Ovary (tissue), 9 donors: Measurements from ENCODE around the gene BMPER. TPM values are rescaled to one million over a fixed set of nuclear protein-coding genes. Genes with fewer than 3 reads are reported as not detected.

Source experiments
- DNase-seq, 5 donors: peaks; one replicate each; pipeline ENCODE4 v3.0.0-alpha.2; 2019 to 2020
- H3K27ac ChIP-seq, 2 donors: fragments of 200-600 bp; one replicate each; pipeline versions ENCODE4 v1.5.1 to v1.8.0; 2019 to 2022
- H3K27me3 ChIP-seq: fragments of 200-600 bp; one replicate; pipeline ENCODE4 v1.8.0; 2022
- H3K36me3 ChIP-seq: fragments of 200-600 bp; sonication (generic); one replicate; pipeline ENCODE4 v1.5.1; 2019
- H3K4me1 ChIP-seq: one replicate; pipeline ENCODE4 v1.8.1; 2013; ENCODE audit warnings: mild to moderate bottlenecking, moderate library complexity; ENCODE audit not compliant: insufficient read depth
- H3K4me3 ChIP-seq: fragments of 200-600 bp; sonication (generic); one replicate; pipeline ENCODE4 v1.5.1; 2017
- H3K9me3 ChIP-seq, 2 donors: fragments of 200-600 bp in 1 of 2; sonication (generic) in 1 of 2; one replicate each; pipeline versions ENCODE4 v1.5.1 to v1.8.1; 2013 to 2019; ENCODE audit warnings: mild to moderate bottlenecking in 1 of 2, moderate library complexity in 1 of 2
- EP300 ChIP-seq: sonication (generic); formaldehyde crosslinking; IDR thresholded peaks from one replicate; pipeline ENCODE4 v1.6.1; 2017; ENCODE audit warnings: antibody characterized with exemption
- POLR2A ChIP-seq: fragments of 450-650 bp; IDR thresholded peaks from one replicate; pipeline ENCODE4 v1.6.1; 2017; ENCODE audit warnings: antibody characterized with exemption, mild to moderate bottlenecking, moderate library complexity
- WGBS, 3 donors: extraction: QIAGEN DNeasy Blood & Tissue Kit in 1 of 3; methylation state at CpG; one replicate each; pipeline versions ENCODE4 v1.1.5 to v1.1.7; 2013 to 2017; 5-methylcytosine and 5-hydroxymethylcytosine counted together
- intact Hi-C, 4 donors: fragments of 100-400 bp; cut with DNase I; formaldehyde crosslinking; loops; one replicate each; pipeline versions ENCODE4 v1.11.0 to v1.15.1; 2022 to 2023
- polyA plus RNA-seq, 2 donors: library from polyadenylated mRNA; stranded (reverse); fragments of 200-250 nt in 1 of 2; fragments of 350-450 nt in 1 of 2; fragmentation: Illumina TruSeq in 1 of 2; extraction: RNeasy Lipid Tissue Mini Kit (QIAGEN cat#74804) in 1 of 2; gene quantifications; one replicate each; pipeline ENCODE4 v1.2.3, GENCODE V29; 2013 to 2014
- total RNA-seq, 7 donors: library from RNA; depleted of rRNA in 2 of 7; stranded (reverse); fragments of >200 nt in 2 of 7; fragmentation: NEBNext Ultra II Directional in 3 of 7; extraction: Animal tissue kit (Norgen Biotek cat#: 25700) in 3 of 7; gene quantifications; one replicate each; pipeline versions ENCODE4 v1.1.0 to v1.2.4, GENCODE V29; 2016 to 2023
- TF ChIP-seq, protein P1 (sequence below), 3 donors: fragments of 450-650 bp in 2 of 3; fragments of 200-600 bp in 1 of 3; IDR thresholded peaks; one replicate each; pipeline versions ENCODE4 v1.5.1 to v1.8.0; 2016 to 2022; ENCODE audit warnings: antibody characterized with exemption in 3 of 3, mild to moderate bottlenecking in 1 of 3
- donor health status: DM: no; HTN: no; CAD: no; lungs with moderate emphysema.
- donor health status: DM: no; HTN: no; CAD: no.
- donor health status: Bipolar disorder and iron deficiency.
- donor health status: DM: yes; HTN: yes; CAD: no.
- donor health status: DM: no; HTN: no; CAD: no.
- donor health status: DM: yes; HTN: yes; CAD: no.

The BMPER gene
- total and polyA plus RNA-seq, 9 donors: 2.9 to 15.3 (median 5.4) TPM

DNA sequence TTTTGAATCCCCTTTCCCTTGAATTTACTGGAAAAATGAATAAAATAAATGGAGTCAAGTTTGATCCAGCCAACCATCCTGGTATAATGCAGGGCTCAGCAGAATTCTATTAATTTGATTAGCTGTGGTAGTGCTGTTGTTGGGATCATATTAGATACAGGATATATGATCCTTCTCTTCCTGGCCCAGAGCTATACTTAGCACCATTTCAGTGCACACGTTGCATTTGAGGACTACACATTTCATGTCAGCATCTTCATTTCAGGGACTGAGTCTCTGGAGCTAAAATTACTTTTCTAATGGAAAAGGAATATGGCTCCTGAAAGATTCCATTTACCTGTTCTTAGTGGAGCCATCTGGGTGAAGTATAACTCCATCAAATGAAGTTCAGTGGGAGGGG, 240.3 kb downstream of the BMPER start:
- no peak for DNase-seq
- TF ChIP-seq, protein P1, sequence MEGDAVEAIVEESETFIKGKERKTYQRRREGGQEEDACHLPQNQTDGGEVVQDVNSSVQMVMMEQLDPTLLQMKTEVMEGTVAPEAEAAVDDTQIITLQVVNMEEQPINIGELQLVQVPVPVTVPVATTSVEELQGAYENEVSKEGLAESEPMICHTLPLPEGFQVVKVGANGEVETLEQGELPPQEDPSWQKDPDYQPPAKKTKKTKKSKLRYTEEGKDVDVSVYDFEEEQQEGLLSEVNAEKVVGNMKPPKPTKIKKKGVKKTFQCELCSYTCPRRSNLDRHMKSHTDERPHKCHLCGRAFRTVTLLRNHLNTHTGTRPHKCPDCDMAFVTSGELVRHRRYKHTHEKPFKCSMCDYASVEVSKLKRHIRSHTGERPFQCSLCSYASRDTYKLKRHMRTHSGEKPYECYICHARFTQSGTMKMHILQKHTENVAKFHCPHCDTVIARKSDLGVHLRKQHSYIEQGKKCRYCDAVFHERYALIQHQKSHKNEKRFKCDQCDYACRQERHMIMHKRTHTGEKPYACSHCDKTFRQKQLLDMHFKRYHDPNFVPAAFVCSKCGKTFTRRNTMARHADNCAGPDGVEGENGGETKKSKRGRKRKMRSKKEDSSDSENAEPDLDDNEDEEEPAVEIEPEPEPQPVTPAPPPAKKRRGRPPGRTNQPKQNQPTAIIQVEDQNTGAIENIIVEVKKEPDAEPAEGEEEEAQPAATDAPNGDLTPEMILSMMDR (IDR thresholded peaks at IDR 0.05): no peak
- TF ChIP-seq EP300 (no peak), POLR2A (no peak)
- H3K4me3 ChIP-seq: no peak overlapping the region
- H3K27ac ChIP-seq: no peak overlapping the region
- H3K4me1 ChIP-seq: no peaks in the 10 kb centered on the region
- no peaks in the 10 kb centered on the region for H3K36me3 ChIP-seq
- H3K27me3 ChIP-seq: no peaks in the 10 kb centered on the region
- intact Hi-C loops: no loop called here
- WGBS, 3 donors: 56 to 71% (median 70%) methylated on average over 1 of the region's 1 CpG
- H3K9me3 ChIP-seq: no peaks in the 10 kb centered on the region

DNA sequence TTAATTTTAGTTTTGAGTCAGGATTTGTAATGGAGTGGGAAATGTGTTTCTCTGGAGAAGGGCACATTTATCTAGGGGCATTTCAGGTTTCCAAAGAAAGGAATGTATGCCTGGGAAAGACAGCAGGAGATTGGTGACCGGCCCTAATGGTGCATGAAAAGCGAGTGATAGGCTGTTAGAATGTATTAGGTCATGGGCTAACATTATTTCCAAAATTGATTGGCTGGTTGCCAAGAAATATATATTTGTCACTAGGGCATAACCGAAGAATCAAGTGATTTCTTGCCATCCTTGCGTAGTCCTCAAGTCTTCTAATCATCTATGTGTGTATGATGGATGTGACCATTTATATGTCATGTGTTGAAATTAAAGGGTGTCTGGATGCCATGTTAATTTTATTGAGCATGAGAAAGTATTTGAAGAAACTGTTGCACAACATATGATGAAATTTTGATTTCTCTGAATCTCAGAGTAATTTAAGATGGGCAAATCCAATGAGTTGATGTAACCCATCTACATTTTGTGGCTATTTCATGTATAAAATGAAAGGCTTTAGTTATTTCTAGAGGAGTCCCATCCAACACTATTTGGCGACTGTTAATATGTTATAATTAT, 248.4 kb downstream of the BMPER start:
- Histone ChIP-seq H3K27me3 (no peaks in the 10 kb centered on the region), H3K4me1 (peaks cover 1% of the 10 kb centered on the region), H3K4me3 (no peak overlapping the region), H3K9me3 (no peaks in the 10 kb centered on the region), H3K36me3 (no peaks in the 10 kb centered on the region), H3K27ac (no peak overlapping the region)
- TF ChIP-seq POLR2A (no peak), EP300 (no peak)
- TF ChIP-seq, protein P1 (IDR thresholded peaks at IDR 0.05): no peak
- DNase-seq: no peak
- intact Hi-C loops: no loop called here
- 94 to 95% (median 94%) methylated on average over 5 of the region's 5 CpGs for WGBS, 3 donors

DNA sequence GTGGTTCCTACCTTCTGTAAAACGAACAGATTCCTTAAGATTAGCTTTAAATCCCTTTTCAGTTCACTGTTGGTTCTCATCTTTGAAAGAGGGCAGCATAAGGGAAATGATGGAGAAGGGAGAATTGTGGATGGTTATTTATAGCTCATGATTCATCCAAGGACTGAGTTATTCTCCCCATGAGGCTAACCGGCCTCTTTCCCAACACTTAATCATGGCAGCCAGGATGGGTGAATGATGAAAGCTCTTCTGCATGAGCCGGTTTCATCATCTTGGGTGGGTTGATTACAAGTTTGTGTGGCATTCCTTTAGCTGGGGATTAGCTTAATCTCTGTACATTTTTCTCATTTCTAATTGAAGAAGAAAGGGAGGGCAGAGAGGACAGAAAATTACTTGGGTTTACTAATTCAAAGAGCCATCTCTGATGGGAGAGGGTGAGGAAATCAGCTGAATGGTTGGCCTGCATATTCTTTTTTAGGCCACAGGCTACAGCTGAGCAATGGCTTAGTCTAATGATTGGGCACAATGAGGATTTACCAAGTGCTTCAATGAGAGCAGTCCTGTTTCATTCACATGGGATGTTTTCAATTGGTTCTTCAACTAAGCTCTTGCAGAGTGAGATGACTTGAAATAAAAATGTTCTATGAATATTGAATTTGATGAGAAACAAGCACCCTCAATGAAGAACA, 250.0 kb downstream of the BMPER start:
- peak in 1 of 5 donors; percentile 65 for DNase-seq
- WGBS, 3 donors: 43 to 69% (median 51%) methylated on average over 3 of the region's 3 CpGs

DNA sequence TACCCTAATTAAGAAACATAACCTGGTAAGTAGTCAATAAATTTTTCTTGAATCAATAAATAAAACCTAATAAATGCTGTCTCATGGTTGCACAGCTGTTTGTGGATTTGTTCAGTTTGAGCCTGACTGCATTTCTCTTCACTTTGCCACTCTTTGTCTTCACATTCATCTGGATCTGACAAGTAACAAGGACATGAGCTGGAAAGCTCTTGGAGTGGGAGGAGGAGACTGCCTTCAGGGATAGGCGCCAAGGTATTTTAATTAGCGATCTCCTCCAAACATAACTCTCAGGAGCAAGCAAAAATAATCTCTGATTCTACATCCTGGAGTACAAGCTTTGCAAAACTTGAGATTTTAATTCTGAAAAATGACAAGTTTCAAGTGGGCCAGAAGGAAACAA, 251.0 kb downstream of the BMPER start:
- TF ChIP-seq, protein P1 (IDR thresholded peaks at IDR 0.05): no peak
- TF ChIP-seq EP300 (no peak), POLR2A (no peak)
- no peak for DNase-seq
- intact Hi-C loops: no loop called here
- 2 to 17% (median 7%) methylated on average over 2 of the region's 2 CpGs for WGBS, 3 donors
- no peak overlapping the region for H3K27ac ChIP-seq
- no peak overlapping the region for H3K4me3 ChIP-seq
- H3K9me3 ChIP-seq: no peaks in the 10 kb centered on the region
- peaks cover 1% of the 10 kb centered on the region for H3K4me1 ChIP-seq
- H3K27me3 ChIP-seq: no peaks in the 10 kb centered on the region
- H3K36me3 ChIP-seq: no peaks in the 10 kb centered on the region

More for the DNA sequence above, 250.0 kb downstream of the BMPER start:
- intact Hi-C loops: no loop called here
- Histone ChIP-seq H3K9me3 (no peaks in the 10 kb centered on the region), H3K27me3 (no peaks in the 10 kb centered on the region), H3K36me3 (no peaks in the 10 kb centered on the region), H3K27ac (no peak overlapping the region), H3K4me1 (peaks cover 1% of the 10 kb centered on the region), H3K4me3 (no peak overlapping the region)
- TF ChIP-seq POLR2A (no peak), EP300 (no peak)
- TF ChIP-seq, protein P1 (IDR thresholded peaks at IDR 0.05): no peak
